ENCODE results near the gene PAX5.
"Not testable (repeated sequence)": the region's sequence is repeated elsewhere in the genome, so short reads cannot be mapped to it uniquely, and the experiment has no call there.

PAX5 gene

GRCh38 chr9:37033682-37034304 lies at the start of gene PAX5:
Gene PAX5, minus strand, starts transcription at chr9:37034268. Its CDS starts 237 bp downstream, at chr9:37034031.
- DNase-seq: no peak

DNA sequence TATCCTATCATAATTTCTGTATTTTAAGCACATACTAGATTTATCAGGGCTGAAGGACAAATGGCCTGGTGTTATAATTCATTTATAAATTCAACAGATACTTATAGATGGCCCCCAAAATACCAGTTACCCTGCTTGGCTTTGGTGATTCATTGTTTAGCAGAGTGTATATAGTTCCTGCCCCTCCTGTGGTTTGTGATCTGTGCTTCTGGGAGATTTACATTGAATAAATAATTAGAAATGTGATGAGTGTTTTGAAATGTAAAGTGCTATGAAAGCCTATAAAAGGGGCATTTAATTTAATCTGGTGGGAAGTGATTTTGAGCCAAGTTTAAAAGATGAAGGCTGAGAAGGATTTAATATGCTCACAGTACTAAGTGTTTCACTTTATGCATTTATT lies 49.6 kb upstream of the PAX5 start:
- DNase-seq: no peak

GRCh38 chr9:37082214-37082765 lies 48.2 kb upstream of the PAX5 start:
- DNase-seq: no peak

DNA sequence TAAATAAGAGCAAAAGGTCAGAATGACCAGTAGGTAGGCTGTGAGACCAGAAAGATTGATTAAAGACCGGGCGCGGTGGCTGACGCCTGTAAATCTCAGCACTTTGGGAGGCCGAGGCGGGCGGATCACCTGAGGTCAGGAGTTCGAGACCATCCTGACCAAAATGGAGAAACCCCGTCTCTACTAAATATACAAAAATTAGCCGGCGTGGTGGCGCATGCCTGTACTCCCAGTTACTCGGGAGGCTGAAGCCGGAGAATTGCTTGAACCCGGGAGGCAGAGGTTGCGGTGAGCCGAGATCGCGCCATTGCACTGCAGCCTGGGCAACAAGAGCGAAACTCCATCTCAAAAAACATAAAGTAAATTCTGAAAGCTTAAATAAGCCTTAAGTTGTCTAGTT lies 47.4 kb upstream of the PAX5 start:
- DNase-seq: not testable (repeated sequence)

DNA sequence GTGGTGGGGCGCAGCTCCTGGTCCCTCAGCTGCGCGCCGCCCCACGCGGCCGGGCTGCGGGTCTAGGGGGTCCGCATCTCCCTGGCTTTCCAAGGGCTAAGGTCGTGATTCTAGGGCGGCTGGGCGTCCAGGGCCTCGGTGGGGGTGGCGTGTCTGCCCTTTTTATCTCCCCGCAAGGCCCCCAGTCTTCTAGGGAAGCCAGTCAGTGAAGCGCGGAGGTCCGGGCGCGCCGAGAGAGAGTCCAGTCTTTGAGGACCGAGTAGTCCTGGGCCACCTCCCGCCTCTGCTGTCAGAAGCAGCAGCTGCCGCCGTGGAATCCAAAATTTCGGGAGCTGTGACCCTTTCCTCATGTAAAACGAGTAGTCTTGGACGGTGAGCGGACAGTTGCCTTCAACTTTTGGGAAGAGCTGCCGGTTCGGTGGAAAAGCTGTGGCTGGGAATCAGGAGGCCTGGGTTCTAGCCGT lies 46.1 kb upstream of the PAX5 start:
- DNase-seq: not testable (repeated sequence)

GRCh38 chr9:37079370-37080164 lies 45.5 kb upstream of the PAX5 start:
- peak; percentile 86 for DNase-seq

DNA sequence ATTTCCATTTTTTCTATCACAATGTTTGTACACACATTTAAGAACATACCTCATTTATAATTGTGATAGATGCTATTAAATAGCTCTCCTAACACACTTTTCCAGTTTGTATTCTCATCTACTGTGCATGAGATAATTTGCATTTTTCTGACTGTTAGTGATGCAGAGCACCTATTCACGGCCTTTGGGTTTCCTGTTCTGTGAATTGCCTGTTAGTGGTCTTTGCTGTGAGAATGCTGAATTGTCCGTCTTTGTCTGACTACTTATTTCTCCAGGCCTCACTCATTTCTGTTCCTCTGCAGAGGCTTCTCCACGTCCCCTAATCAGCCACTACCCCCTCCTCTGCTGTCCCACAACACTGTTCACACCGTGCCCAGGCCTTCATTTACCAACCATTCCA lies 40.7 kb upstream of the PAX5 start:
- DNase-seq: not testable (repeated sequence)

DNA sequence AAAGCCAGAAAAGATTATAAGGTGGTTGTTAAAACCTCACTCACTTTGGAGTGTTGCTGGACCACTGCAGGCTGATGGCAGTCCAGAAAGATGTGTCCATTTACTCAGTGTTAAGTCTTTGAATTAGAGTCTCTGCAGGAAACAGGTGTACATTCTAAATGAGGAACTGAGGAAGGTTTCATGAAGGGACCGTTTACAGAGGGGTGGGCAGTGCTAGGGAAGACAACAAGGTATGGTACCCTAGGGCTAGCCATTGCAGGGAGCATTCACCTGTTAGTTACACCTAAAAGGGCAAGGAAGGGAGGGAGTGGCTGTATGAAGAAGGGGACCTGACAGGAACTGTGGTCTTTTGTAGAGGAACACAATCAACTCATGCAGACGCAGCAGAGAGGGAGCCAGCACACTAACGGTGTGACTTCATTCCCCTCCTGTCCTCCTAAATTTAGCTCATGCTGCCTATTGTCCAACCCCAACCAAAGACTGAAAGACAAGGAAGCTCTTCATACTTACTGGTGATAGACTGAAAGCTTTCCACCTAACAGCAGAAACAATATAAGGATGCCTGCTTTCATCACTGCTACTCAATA lies 32.2 kb upstream of the PAX5 start:
- DNase-seq: no peak

DNA sequence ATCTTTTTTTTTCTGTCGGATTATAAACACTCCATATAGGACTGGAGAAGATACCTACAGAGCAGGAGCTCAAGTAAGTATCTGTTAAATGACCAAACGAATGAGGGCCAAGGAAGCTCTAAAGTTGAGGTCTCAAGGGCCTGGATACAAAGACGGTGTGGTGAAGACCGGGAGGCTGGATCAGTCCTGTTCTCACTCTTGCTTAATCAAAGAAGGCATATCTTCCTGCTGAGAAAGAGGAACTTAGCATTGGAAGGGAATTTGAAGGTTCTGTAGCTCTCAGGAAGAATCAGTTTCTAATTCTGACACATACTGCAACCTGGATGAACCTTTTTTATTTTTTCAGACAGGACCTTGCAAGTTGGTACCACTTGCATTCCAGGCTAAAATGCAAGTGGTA lies 28.3 kb upstream of the PAX5 start:
- no peak for DNase-seq

DNA sequence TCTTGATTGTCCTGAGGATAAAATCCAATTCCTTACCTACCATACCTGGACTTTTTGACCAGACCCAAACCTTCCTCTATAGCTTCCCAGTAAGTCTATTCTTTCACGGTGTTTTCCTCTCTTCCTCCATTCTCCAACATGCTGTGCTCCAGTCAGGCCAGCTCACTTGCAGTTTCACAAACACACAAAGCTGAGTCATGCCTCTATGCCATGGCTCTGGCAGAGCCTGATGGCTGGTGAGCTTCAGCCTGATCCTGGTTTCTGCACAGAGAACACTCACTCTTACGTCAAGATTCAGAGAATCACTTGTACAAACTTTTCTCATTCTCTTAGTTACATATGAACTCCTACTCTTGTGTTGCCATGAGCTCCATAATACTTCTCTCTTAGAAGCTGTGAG lies 27.7 kb upstream of the PAX5 start:
- DNase-seq: no peak

- DNase-seq: no peak
Measured at GRCh38 chr9:37060833-37061232, 26.8 kb upstream of the PAX5 start.

DNA sequence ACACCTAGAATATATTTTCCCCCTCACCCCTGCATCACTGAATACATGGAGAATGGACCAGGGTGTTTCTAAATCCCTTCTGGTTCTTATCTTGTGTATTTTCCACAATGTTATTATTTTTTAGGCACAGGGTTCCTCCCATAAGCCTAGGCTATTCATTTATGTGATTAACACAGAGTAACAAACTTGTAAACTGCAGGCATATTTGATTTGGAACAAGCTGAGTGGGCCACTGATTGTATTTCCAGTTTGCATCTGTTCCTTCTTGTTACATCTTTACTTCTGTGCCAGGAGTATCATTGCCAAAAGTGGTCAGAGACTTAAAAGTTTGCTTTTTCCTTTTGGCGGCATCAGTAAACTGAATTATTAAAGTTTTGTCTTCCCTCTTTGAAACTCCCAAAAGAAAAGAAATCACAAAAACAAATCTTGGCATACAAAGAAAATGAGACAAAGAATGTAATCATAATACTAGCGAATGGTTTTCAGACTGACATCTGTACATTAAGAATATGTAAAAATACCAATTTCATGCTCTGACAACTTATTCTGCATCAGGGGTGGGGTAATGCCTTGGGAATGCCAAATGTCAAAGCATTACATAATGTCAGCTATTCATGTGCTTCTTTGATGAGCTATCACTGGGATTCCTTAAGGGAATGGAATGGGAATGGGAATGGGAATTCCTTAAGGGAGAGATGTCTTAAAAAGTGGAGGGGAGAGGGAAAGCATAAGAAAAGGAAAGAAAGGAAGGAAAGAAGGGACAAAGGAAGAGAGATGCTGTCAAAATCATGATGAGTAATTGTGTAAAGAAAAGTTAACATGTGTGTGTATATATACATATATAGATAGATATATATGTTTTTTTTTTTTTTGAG lies 22.2 kb upstream of the PAX5 start:
- no peak for DNase-seq

DNA sequence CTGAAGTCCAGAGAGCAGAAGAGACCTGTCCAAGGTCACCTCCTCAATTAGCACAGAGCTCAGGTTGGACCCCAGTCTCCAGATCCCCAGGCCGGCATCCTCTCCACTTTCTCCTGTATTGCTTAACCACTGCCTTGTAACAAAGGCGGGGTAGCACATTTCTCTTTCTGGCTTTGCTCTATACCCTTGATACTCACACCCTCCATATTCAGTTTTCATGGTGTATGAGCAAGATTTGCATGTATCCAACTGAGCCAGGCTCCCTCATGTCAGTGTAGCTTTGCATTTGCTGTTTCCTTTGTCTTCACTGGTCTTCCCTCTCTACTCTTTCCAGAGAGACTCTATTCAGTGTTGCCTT lies 20.3 kb upstream of the PAX5 start:
- not testable (repeated sequence) for DNase-seq

DNA sequence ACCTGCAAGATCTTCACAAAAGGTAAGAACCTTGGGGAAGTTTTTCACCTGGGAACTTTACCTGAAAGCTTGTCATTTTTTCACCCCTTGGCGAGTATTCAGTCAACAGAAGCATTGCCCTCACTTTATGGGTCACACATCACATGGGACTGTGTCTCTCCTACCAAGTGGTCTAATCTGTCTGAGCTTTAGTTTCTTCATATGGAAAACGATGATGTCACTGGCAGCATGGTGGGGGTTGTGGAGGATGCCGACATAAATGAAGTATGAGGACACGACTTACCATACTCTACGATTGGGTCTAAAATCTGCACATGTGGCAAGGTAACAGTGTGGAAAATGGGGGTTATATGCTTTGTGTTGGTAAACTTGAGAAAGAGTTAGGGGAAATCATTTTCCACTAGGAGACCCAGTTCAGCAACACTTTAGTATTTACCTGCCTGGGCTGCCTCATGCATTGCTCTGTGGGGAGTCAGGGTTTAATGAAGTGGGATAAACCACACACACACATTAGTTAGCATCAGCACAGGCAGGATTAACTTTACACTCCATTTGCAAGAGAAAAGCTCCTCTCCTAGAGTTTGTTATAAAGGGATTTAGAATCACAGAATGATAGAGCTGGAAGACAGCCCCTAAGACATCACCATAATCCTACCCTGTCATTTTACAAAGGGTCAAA lies 19.8 kb upstream of the PAX5 start:
- no peak for DNase-seq

DNA sequence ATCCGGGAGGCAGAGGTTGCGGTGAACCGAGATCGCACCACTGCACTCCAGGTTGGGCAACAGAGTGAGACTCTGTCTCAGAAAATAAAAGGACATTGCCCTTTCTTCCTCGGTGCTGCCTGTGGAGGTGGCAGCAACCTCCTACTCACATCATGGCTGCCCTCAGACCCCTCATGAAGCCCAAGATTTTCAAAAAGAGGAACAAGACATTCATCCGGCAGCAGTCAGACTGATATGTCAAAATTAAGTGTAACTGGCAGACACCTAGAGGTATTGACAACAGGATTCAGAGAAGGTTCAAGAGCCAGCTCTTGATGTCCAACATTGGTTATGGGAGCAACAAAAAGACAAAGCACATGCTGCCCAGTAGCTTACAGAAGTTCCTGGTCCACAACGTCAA lies 12.6 kb upstream of the PAX5 start:
- no peak for DNase-seq

DNA sequence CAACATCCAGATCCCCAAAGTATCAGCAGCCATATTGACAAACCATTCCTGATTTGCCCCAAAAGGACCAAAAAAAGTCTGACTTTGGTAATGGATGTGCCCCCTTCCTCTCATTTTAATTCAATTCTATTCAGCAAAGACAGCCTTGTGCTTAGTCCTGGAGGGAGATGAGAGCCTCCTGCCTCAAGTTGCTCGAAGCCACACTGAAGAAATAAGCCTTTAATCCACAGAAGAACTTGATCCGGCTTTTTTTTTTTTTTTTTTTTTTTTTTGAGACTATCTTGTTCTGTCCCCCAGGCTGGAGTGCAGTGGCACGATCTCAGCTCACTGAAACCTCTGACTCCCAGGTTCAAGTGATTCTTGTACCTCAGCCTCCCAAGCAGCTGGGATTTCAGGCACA lies 8.4 kb upstream of the PAX5 start:
- DNase-seq: no peak

GRCh38 chr9:37040508-37041127 lies 6.5 kb upstream of the PAX5 start:
- no peak for DNase-seq

- no peak for DNase-seq
Measured at GRCh38 chr9:37038943-37039464, 4.9 kb upstream of the PAX5 start.

DNA sequence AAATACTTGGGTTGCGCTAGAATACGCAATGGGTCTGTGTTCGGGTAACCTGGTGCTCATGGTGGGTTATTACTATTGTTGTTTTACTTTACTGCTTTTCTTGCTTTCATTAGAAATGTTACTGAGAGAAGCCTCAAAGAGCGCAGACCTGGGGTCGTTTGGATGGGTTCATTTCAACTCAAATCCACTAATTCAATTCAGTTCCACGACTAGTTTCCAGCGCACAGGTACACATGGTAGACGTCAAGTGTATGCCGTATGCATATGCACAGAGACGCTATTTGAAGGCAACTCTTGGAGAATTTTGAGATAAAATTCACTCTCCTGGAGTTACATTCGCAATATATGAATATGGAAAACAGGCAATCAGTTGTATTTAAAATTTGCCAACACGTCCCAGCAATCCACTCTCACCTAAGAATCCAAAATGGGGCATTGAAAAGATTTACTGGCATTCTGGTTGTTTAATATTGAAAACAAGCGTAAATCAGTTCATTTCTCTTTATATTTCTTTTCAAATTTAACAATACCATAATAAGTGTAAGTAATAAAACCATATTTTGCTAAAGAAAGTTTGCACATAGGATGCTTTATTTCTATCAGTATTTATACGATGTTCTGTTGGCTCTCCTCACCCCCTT lies 4.4 kb upstream of the PAX5 start:
- no peak for DNase-seq

DNA sequence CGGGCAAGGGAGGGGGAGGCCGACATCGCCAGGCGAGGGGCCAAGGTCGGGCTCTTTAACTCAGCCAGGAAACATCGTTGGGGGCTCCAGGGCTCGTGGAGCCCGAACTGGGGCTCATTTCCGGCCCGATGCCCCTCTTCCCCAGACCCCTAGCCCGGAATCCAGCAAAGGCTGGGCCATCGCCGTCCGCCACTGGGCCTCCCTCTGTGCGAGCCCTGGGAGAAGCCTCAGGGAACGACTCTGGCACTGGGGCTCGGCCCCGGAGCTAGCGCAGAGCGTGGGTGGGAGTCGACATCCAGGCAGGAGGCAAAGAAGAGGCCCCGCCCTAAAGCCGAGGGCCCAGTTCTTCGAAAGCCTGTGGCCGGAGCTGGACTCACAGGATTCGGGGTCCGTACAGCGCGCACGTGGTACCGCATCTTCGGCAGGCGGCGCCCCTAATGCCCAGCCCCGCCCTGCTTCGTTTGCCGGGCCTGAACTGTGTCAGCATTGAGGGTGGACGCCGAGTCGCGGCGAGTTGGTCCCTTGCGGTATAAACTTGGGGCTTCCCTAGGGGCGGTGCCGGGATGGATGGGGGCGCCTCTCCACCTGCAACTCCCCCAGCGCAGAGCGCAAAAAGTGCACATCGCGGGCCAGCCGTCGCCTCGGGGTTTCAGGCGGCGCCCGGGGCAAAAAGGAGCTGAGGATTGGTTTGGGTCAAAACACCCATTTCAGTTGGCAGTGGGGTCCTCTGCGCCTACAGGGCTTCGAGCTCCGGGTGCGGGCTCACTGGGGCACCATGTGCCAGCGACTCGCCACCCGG lies 3.6 kb upstream of the PAX5 start:
- DNase-seq: no peak

Measured in activated effector memory CD4-positive, alpha-beta T cell treated with Interleukin-2 at 50 U/mL for 16 hours (primary cell).